Mammary epithelial cell (primary cell): ENCODE data around the gene DNAAF2.
"Not testable (repeated sequence)": the region's sequence is repeated elsewhere in the genome, so short reads cannot be mapped to it uniquely, and the experiment has no call there.

ENCODE experiments used
- CTCF ChIP-seq, 2 donors: IDR thresholded peaks in 1 of 2; conservative IDR thresholded peaks in 1 of 2; 2 replicates each; pipeline ENCODE4 v1.5.1; 2011 to 2012; ENCODE audit warnings: inconsistent platforms in 2 of 2, low read length in 2 of 2, mild to moderate bottlenecking in 2 of 2, control low read depth in 1 of 2, low read depth in 1 of 2; ENCODE audit not compliant: insufficient read depth in 1 of 2; ENCODE audit errors: extremely low read depth in 1 of 2
- EZH2 ChIP-seq: IDR thresholded peaks from 2 replicates; pipeline ENCODE4 v1.6.1; 2012; ENCODE audit warnings: low read length, inconsistent platforms, borderline replicate concordance

DNA sequence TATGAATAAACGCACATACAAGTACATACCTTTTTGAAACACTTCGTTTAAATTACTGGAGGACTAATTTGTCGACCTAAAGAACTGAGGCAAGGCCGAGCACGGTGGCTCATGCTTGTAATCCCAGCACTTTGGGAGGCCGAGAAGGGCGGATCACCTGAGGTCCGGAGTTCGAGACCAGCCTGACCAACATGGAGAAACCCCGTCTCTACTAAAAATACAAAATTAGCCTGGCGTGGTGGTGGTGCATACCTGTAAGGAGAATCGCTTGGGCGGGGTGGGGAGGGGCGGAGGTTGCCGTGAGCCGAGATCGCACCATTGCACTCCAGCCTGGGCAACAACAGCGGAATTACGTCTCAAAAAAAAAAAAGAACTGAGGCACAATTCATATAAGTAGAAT lies 15.8 kb downstream of the DNAAF2 start:
- TF ChIP-seq CTCF (conservative IDR thresholded peaks at IDR 0.05 in 1 of 2, IDR thresholded peaks at IDR 0.05 in 1 of 2; ENCODE audit: extremely low read depth in 1 of 2, insufficient read depth in 1 of 2, low read depth in 1 of 2, low read length in 2 of 2); EZH2: not testable (repeated sequence)
